ENCODE measurements around the gene MDP1.

The MDP1 gene

GRCh38 chr14:24215495-24216344 lies at the start of gene MDP1:
Gene MDP1 (minus strand): TSS chr14:24216066. CDS start chr14:24215955, 111 bp downstream.
- Mint-ChIP-seq H3K9me3 (no peaks in the 10 kb centered on the region), H3K36me3 (peaks cover 39% of the 10 kb centered on the region), H3K4me1 (peaks cover 56% of the 10 kb centered on the region), H3K27ac (peak within 1 kb of the TSS; percentile 95), H3K27me3 (peaks cover 6% of the 10 kb centered on the region), H3K4me3 (peak within 1 kb of the TSS; percentile 94)
- peak; percentile 93 for DNase-seq
- CTCF ChIA-PET = interaction anchor here (0.6 to 2.9 kb wide), 21 partner anchors 9 to 221 kb away, joined by 3 to 26 read pairs (median 4); partner anchors contain the start of genes CIDEB, DHRS1, LTB4R2 and NOP9

- Mint-ChIP-seq H3K36me3 (peaks cover 18% of the 10 kb centered on the region), H3K9me3 (no peaks in the 10 kb centered on the region), H3K27ac (no peak overlapping the region), H3K4me3 (no peak overlapping the region), H3K4me1 (peaks cover 2% of the 10 kb centered on the region), H3K27me3 (no peaks in the 10 kb centered on the region)
- DNase-seq = no peak
- CTCF ChIA-PET = interaction anchor here (0.5 kb wide), 1 partner anchor 52 kb away, joined by 3 read pairs; no protein-coding TSS in a partner anchor
Observed at GRCh38 chr14:24264298-24264697, 48.4 kb upstream of the MDP1 start.

DNA sequence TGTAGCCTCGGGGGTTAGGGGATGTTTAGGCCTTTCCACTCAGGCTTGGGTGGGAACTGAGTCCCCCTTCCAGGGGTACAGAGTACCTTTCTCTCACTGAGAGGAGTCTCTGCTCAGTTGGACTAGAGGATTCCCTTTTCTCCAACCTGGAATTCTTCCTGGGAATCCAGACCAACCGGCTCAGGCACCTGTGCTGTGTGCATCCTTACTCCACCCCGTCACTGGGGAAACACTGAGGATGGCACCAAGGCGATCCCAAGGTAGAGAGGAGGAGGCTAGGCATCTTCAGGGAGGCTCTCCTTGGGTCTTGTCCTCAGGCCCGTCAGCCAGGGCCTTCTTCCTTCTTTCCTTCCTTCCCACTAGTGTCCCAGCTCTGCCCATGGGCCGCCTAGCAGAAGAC lies 48.0 kb upstream of the MDP1 start:
- H3K9me3 Mint-ChIP-seq = no peaks in the 10 kb centered on the region
- no peaks in the 10 kb centered on the region for H3K27me3 Mint-ChIP-seq
- H3K4me3 Mint-ChIP-seq = no peak overlapping the region
- H3K27ac Mint-ChIP-seq = no peak overlapping the region
- CTCF ChIA-PET = no interaction called here
- no peak for DNase-seq
- peaks cover 15% of the 10 kb centered on the region for H3K36me3 Mint-ChIP-seq
- no peaks in the 10 kb centered on the region for H3K4me1 Mint-ChIP-seq

GRCh38 chr14:24262821-24263733 lies 47.2 kb upstream of the MDP1 start, which contains the start of gene TGM1:
Gene TGM1 (minus strand): TSS chr14:24263177. CDS start chr14:24262352, 825 bp downstream.
- Mint-ChIP-seq H3K27ac (no peak within 1 kb of the TSS), H3K4me3 (no peak within 1 kb of the TSS), H3K36me3 (peaks cover 15% of the 10 kb centered on the region), H3K4me1 (no peaks in the 10 kb centered on the region), H3K27me3 (no peaks in the 10 kb centered on the region), H3K9me3 (no peaks in the 10 kb centered on the region)
- DNase-seq = no peak
- CTCF ChIA-PET = no interaction called here

DNA sequence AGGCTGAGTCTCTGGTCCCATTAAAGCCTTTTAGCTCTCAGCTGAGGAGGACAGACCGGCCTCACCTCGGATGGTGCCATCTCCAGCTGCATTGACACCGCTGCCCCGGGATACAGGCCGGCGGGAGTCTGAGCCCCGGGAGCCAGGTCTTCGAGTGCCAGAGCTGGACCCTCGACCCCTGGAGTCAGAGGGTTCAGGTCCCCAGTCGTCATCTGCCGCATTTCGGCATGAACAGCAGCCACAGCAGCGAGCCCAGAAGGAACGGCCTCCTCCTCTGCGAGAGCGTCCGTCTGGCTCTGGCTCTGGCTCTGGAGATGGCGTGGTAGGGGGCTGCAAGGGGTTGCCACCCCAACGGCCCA lies 46.1 kb upstream of the MDP1 start:
- no peak overlapping the region for H3K27ac Mint-ChIP-seq
- H3K4me3 Mint-ChIP-seq = no peak overlapping the region
- H3K36me3 Mint-ChIP-seq = peaks cover 9% of the 10 kb centered on the region
- no peak for DNase-seq
- H3K9me3 Mint-ChIP-seq = no peaks in the 10 kb centered on the region
- no peaks in the 10 kb centered on the region for H3K27me3 Mint-ChIP-seq
- CTCF ChIA-PET = no interaction called here
- H3K4me1 Mint-ChIP-seq = no peaks in the 10 kb centered on the region

GRCh38 chr14:24261256-24261968 lies 45.5 kb upstream of the MDP1 start:
- no peak overlapping the region for H3K4me3 Mint-ChIP-seq
- no peaks in the 10 kb centered on the region for H3K9me3 Mint-ChIP-seq
- CTCF ChIA-PET = interaction anchor here (1.5 kb wide), 1 partner anchor 19 kb away, joined by 3 read pairs; the partner anchor contains the start of gene TINF2
- H3K27me3 Mint-ChIP-seq = no peaks in the 10 kb centered on the region
- DNase-seq = no peak
- H3K36me3 Mint-ChIP-seq = peaks cover 4% of the 10 kb centered on the region
- no peaks in the 10 kb centered on the region for H3K4me1 Mint-ChIP-seq
- no peak overlapping the region for H3K27ac Mint-ChIP-seq

- Mint-ChIP-seq H3K9me3 (no peaks in the 10 kb centered on the region), H3K27ac (no peak overlapping the region)
- CTCF ChIA-PET = interaction anchor here (1.5 kb wide), 1 partner anchor 18 kb away, joined by 3 read pairs; the partner anchor contains the start of gene TINF2
Observed at GRCh38 chr14:24260780-24261157, 44.9 kb upstream of the MDP1 start.

DNA sequence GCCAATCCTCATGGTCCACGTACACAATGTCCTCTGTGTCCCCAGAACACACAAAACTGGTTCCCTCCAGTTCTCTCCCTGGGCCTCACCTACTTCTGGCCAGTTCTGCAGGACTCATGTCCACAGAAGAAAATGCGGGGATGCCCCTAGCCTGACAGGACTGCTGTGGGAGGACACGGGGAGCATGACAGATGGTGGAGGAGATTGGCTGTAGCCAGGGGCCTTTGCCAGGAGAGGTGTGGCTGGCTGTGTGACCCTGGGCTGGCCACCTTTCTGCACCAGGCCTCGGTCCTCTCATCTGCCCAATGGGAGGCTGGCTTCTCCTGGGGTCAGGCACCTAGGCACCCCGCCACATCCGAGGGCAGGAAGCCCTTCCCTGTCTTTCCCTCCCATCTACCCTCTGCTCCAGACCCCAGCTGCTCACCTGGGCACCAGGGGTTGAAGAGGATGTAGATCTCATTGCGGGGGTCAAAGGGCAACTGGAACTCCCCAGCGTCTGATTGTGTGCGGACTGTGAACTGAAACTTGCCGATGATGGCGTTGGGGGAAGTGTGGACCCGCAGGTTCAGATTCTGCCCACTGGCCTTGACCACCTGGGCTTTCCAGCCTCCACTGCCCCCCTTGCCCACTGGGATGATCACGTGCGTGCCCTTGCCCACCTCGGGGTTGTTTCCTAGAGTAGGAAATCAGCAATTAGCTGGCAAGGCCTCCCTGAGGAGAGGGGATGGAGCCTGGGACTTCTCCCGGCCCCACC lies 44.3 kb upstream of the MDP1 start:
- Mint-ChIP-seq H3K27ac (no peak overlapping the region), H3K9me3 (no peaks in the 10 kb centered on the region), H3K4me3 (no peak overlapping the region), H3K4me1 (no peaks in the 10 kb centered on the region), H3K36me3 (peaks cover 2% of the 10 kb centered on the region), H3K27me3 (no peaks in the 10 kb centered on the region)
- CTCF ChIA-PET = interaction anchor here (1.5 kb wide), 1 partner anchor 18 kb away, joined by 3 read pairs; the partner anchor contains the start of gene TINF2
- DNase-seq = no peak

More at GRCh38 chr14:24260780-24261157, 44.9 kb upstream of the MDP1 start:
- Mint-ChIP-seq H3K27me3 (no peaks in the 10 kb centered on the region), H3K4me3 (no peak overlapping the region), H3K36me3 (peaks cover 2% of the 10 kb centered on the region), H3K4me1 (no peaks in the 10 kb centered on the region)
- no peak for DNase-seq

- Mint-ChIP-seq H3K9me3 (no peaks in the 10 kb centered on the region), H3K4me3 (no peak overlapping the region), H3K27me3 (no peaks in the 10 kb centered on the region), H3K27ac (no peak overlapping the region), H3K36me3 (no peaks in the 10 kb centered on the region), H3K4me1 (no peaks in the 10 kb centered on the region)
- no peak for DNase-seq
- CTCF ChIA-PET = no interaction called here
Observed at GRCh38 chr14:24259282-24260025, 43.6 kb upstream of the MDP1 start.

DNA sequence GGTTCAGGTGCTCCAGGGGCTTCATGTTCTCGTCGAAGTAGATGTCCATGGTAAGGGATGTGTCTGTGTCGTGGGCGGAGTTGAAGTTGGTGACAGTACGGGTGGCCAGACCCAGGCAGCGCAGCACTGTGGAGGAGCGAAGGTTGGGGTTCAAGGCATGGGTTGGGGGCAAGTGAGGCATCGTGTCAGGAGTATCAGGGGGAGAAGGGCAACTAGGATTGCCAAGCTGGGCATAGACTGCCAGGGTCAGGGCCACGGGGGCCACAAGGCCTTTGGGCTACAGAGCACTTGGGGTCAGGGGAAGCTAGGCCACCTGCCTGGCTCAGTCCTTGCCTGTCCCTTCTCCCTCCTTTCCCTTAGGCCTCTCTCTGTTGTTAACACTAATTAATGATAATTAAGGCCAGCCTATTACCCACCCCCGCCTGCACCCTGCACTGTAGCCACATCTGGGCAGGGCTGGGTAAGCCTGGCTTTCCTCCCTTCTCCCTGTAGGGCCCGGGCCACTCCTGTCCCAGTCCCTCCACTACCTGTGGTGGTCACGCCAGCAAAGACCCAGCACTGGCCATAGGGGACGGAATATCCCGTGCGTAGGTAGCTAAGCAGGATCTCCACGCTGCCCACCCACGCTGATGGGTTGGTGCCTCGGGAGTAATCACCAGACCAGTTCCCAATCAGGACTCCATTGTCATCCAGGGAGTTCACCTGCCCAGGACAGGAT lies 42.8 kb upstream of the MDP1 start:
- Mint-ChIP-seq H3K27ac (no peak overlapping the region), H3K36me3 (peaks cover 5% of the 10 kb centered on the region), H3K9me3 (no peaks in the 10 kb centered on the region), H3K4me1 (no peaks in the 10 kb centered on the region), H3K4me3 (no peak overlapping the region), H3K27me3 (no peaks in the 10 kb centered on the region)
- CTCF ChIA-PET = interaction anchor here (0.8 to 1.3 kb wide), 2 partner anchors 16 to 51 kb away, joined by 3 to 5 read pairs; partner anchors contain the start of genes LTB4R2 and TINF2
- DNase-seq = no peak

DNA sequence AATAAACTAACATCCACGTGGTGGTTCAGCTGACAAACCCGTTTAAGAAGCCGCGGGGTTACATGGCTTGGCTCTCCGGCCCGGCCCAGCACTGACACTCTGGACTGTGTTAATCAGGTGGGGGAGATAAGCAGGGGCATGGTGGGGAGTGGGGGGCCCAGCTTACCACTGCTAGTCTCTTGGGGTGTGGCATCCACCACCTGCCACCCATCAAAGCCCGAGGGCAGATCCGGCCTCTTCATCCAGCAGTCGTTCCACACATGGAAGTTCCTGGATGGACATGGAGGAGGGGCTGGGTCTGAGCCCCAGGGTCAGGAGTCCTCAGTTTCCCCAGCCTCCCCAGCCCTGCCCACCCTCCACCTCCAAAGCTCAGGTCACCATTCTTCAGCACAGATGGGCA lies 42.3 kb upstream of the MDP1 start:
- Mint-ChIP-seq H3K27ac (no peak overlapping the region), H3K4me1 (no peaks in the 10 kb centered on the region), H3K4me3 (no peak overlapping the region), H3K9me3 (no peaks in the 10 kb centered on the region), H3K36me3 (peaks cover 5% of the 10 kb centered on the region), H3K27me3 (no peaks in the 10 kb centered on the region)
- no peak for DNase-seq
- CTCF ChIA-PET = interaction anchor here (0.8 to 1.3 kb wide), 2 partner anchors 15 to 52 kb away, joined by 3 to 5 read pairs; partner anchors contain the start of genes LTB4R2 and TINF2

GRCh38 chr14:24256960-24257359 lies 41.1 kb upstream of the MDP1 start:
- no peak for DNase-seq
- Mint-ChIP-seq H3K4me3 (no peak overlapping the region), H3K27ac (no peak overlapping the region), H3K4me1 (no peaks in the 10 kb centered on the region), H3K9me3 (no peaks in the 10 kb centered on the region), H3K27me3 (no peaks in the 10 kb centered on the region), H3K36me3 (peaks cover 5% of the 10 kb centered on the region)
- CTCF ChIA-PET = interaction anchor here (1.0 to 1.3 kb wide), 3 partner anchors 14 to 52 kb away, joined by 3 to 5 read pairs (median 4); partner anchors contain the start of gene TINF2

Data from activated naive CD4-positive, alpha-beta T cell treated with anti-CD3 and anti-CD28 coated beads, Interleukin-2, amount 10 ng/mL, durations not matched to agents 7 days and 5 days (primary cell).